Stimulated activated CD8-positive, alpha-beta memory T cell treated with anti-CD3 and anti-CD28 coated beads, Interleukin-7, amount 100 ng/mL, for 1 hour (primary cell): ENCODE results near the gene HIP1R.
"Not testable (repeated sequence)": the region's sequence is repeated elsewhere in the genome, so short reads cannot be mapped to it uniquely, and the experiment has no call there.

Experiments
- DNase-seq, 2 donors: peaks; one replicate each; pipeline ENCODE4 v3.0.0-alpha.2; 2020; ENCODE audit warnings: low read depth in 2 of 2

The HIP1R gene

GRCh38 chr12:122873540-122873939 lies 38.3 kb downstream of the HIP1R start:
- no peak for DNase-seq

- no peak for DNase-seq
These were observed 38.8 kb downstream of the HIP1R start for GRCh38 chr12:122874081-122874480.

GRCh38 chr12:122875590-122876220 lies 40.4 kb downstream of the HIP1R start:
- DNase-seq = no peak

- DNase-seq = not testable (repeated sequence)
These were observed 41.0 kb downstream of the HIP1R start for GRCh38 chr12:122876281-122876680.

- no peak for DNase-seq
These were observed 41.5 kb downstream of the HIP1R start for GRCh38 chr12:122876731-122877130.

- no peak for DNase-seq
These were observed 43.7 kb downstream of the HIP1R start for GRCh38 chr12:122878780-122879612.

- DNase-seq = no peak
These were observed 45.0 kb downstream of the HIP1R start for GRCh38 chr12:122880155-122880667.

- DNase-seq = no peak
These were observed 45.4 kb downstream of the HIP1R start for GRCh38 chr12:122880668-122881067.

GRCh38 chr12:122882908-122883558 lies 47.8 kb downstream of the HIP1R start:
- no peak for DNase-seq

- DNase-seq = no peak
These were observed 49.0 kb downstream of the HIP1R start for GRCh38 chr12:122884091-122884826.

- no peak for DNase-seq
These were observed 49.6 kb downstream of the HIP1R start for GRCh38 chr12:122884860-122885259.

- DNase-seq = no peak
These were observed 50.9 kb downstream of the HIP1R start for GRCh38 chr12:122886161-122886560.

GRCh38 chr12:122886851-122887818 lies 51.9 kb downstream of the HIP1R start:
- DNase-seq = no peak

- no peak for DNase-seq
These were observed 52.6 kb downstream of the HIP1R start for GRCh38 chr12:122887819-122888212.

- DNase-seq = no peak
These were observed 53.0 kb downstream of the HIP1R start for GRCh38 chr12:122888232-122888752.

GRCh38 chr12:122889761-122890520 lies 54.7 kb downstream of the HIP1R start:
- no peak for DNase-seq

- no peak for DNase-seq
These were observed 56.6 kb downstream of the HIP1R start for GRCh38 chr12:122891661-122892525.

- not testable (repeated sequence) for DNase-seq
These were observed 57.5 kb downstream of the HIP1R start for GRCh38 chr12:122892724-122893123.
